Activated effector memory CD4-positive, alpha-beta T cell treated with anti-CD3 and anti-CD28 coated beads, Interleukin-2, amount 50 U/mL, for 16 hours (primary cell): ENCODE results near the gene TROAP.
"Not testable (repeated sequence)": the region's sequence is repeated elsewhere in the genome, so short reads cannot be mapped to it uniquely, and the experiment has no call there.

Experiments
- DNase-seq: peaks from one replicate; pipeline ENCODE4 v3.0.0-alpha.2; 2020

The TROAP gene

DNA sequence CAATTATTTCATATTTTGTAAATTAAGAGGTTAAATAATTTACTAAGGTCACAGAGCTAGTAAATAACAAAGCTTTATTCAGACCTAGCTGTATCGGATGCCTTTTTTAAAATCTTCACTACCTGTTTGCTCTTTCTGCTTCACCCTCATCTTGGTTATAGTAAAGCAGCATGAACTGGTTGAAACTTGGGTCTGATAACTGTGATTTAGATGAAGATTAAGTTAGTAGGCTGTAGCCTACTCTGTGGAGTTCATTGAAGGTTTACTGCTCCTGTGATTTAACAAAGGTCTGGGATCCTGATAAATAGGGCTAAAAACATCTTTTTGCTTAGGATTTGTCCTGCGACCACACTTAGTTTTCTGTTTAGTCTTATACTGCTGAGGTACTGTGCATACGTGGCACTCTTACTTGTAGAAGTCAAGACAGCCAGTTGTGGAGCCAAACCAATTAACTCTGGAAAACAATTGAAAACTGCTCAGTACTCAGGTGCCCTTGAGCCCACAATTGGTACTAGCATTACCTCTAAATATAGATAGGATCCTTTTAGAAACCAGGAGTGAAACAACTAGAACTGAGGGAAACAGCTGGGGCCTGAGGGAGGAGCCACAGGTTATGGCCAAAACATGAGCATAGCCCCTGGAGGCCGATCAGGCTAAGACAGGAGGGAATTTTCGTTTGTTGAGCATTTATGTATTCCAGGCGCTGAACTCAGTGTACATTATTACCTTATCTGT, 46.5 kb downstream of the TROAP start:
- DNase-seq = peak; percentile 66

DNA sequence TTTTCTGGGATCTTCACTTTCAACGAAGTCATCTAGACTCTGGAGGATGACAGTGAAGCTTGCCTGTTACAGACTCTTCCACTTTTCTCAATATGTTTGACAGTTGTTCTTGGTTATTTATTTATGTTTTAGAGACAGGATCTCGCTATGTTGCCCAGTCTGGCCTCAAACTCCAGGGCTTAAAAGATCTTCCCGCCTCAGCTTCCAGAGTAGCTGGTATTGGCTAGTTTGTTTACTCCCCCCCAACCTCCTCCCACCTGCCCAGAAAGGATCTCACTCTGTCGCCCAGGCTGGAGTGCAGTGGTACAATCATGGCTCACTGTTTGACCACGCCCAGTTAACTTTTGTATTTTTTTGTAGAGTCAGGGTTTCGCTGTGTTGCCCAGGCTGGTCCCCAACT, 47.5 kb downstream of the TROAP start:
- DNase-seq = no peak

DNA sequence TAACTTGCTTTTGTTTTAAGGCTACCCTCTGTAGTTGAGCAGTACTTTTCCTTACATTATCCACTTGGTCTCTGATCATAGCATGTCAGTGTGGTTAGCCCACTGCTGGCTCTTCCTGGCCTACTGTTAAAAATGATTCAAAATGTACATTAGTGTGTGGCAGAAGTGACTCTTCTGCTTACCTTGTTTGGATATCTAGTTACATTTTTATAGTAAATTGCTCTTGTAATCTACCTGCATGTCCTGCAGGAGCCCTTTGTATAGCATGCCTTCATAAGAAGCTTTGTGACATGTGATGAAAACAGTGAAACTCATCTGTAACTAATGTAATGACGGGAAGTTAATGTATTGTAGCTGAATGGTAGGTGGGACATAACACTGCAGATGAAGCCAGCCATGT, 52.4 kb downstream of the TROAP start:
- DNase-seq = no peak

DNA sequence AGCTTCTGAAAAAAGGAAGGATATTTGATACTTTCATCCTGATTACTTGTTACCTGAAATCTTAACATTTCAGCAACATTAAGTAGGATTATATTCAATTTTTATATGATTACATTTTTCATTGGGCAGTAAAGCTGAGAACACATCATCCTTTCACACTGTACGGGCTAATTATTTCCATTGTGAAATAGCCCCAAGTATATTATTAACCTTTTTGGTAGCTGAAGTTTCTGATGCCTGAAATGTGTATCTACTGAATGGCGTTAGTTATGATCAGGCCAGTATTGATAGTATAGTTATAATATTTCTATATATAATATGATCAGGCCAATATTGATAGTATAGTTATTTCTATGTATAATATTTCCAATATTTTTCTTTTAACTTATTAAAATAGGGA, 54.3 kb downstream of the TROAP start:
- DNase-seq = no peak

DNA sequence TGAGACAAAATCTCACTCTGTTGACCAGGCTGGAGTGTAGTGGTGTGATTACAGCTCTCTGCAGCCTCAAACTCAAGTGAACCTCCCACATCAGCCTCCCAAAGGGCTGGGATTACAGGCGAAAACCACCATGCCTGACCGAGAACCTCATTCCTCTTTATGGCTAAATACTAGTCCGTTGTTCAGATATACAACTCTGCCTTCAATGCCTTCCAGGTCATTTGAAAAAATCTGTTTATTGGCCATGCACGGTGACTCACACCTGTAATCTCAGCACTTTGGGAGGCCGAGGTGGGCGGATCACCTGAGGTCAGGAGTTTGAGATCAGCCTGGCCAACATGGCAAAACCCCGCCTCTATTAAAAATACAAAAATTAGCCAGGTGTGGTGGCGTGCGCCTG, 57.1 kb downstream of the TROAP start:
- not testable (repeated sequence) for DNase-seq
